A673 (cell line): ENCODE measurements around the gene PTPN21. TPM values are rescaled to one million over a fixed set of nuclear protein-coding genes. Genes with fewer than 3 reads are reported as not detected.

Source experiments
- BruUV-seq: library from RNA; stranded (reverse); fragments of 400-500 nt; replicated peaks from 2 replicates; lab custom pipeline; 2021; lab: Mats Ljungman, UMichigan
- CTCF ChIA-PET: fragments of 300-600 bp; sonication (Branson Sonifier 250); formaldehyde crosslinking; loops from one replicate; lab custom pipeline; 2022; ENCODE audit warnings: antibody characterized with exemption; lab: Charles Lee
- POLR2A ChIA-PET: fragments of 300-600 bp; sonication (Branson Sonifier 250); formaldehyde crosslinking; loops from one replicate; lab custom pipeline; 2022; ENCODE audit warnings: antibody characterized with exemption; ENCODE audit not compliant: low non-redundant PET; lab: Charles Lee
- DNase-seq: peaks from one replicate; pipeline ENCODE4 v3.0.0-alpha.2; 2015; ENCODE audit warnings: low spot score
- H3K27ac ChIP-seq: fragments of 200-600 bp; sonication (generic); 2 replicates; pipeline ENCODE4 v1.5.1; 2016; ENCODE audit warnings: mixed run types, low read depth, mild to moderate bottlenecking, mixed read lengths, antibody characterized with exemption, low read length; ENCODE audit not compliant: poor library complexity, severe bottlenecking
- H3K27me3 ChIP-seq: fragments of 200-600 bp; sonication (generic); replicated peaks from 2 replicates; pipeline ENCODE4 v1.6.1; 2017; ENCODE audit warnings: mixed run types, low read depth, mild to moderate bottlenecking, mixed read lengths, antibody characterized with exemption, low read length; ENCODE audit not compliant: insufficient read depth, poor library complexity
- H3K36me3 ChIP-seq: fragments of 200-600 bp; sonication (generic); 2 replicates; pipeline ENCODE4 v1.6.1; 2016; ENCODE audit warnings: mixed run types, mild to moderate bottlenecking, mixed read lengths, antibody characterized with exemption, low read length; ENCODE audit not compliant: insufficient read depth, poor library complexity, severe bottlenecking
- H3K4me1 ChIP-seq: fragments of 200-600 bp; sonication (generic); 2 replicates; pipeline ENCODE4 v1.6.1; 2017; ENCODE audit warnings: mixed run types, mild to moderate bottlenecking, mixed read lengths, antibody characterized with exemption, low read length; ENCODE audit not compliant: insufficient read depth, poor library complexity, severe bottlenecking
- H3K4me3 ChIP-seq: fragments of 200-600 bp; sonication (generic); 2 replicates; pipeline ENCODE4 v1.5.1; 2016; ENCODE audit warnings: low read depth, mixed run types, mild to moderate bottlenecking, mixed read lengths, low read length; ENCODE audit not compliant: poor library complexity, severe bottlenecking
- H3K9me3 ChIP-seq: fragments of 200-600 bp; sonication (generic); 2 replicates; pipeline ENCODE4 v1.6.1; 2016; ENCODE audit warnings: mixed run types, low read depth, mild to moderate bottlenecking, mixed read lengths, antibody characterized with exemption, low read length; ENCODE audit not compliant: poor library complexity, severe bottlenecking
- EZH2 ChIP-seq: fragments of 200-600 bp; sonication (generic); IDR thresholded peaks from 2 replicates; pipeline ENCODE4 v1.6.1; 2017; ENCODE audit warnings: borderline replicate concordance, low read depth, mild to moderate bottlenecking, mixed read lengths, antibody characterized with exemption, low read length; ENCODE audit not compliant: poor library complexity, severe bottlenecking
- intact Hi-C: fragments of 100-400 bp; cut with micrococcal nuclease; formaldehyde crosslinking; loops from one replicate; pipeline ENCODE4 v1.10.0; 2022; ENCODE audit not compliant: unreplicated experiment
- total RNA-seq: library from RNA; stranded (reverse); gene quantifications from 2 replicates; pipeline ENCODE4 v1.2.3, GENCODE V29; 2021
- TF ChIP-seq, protein P1 (sequence below): fragments of 300-800, 200-600 bp; sonication (generic); conservative IDR thresholded peaks from 2 replicates; pipeline ENCODE4 v1.5.1; 2017; ENCODE audit warnings: low read depth, mild to moderate bottlenecking, antibody characterized with exemption, low read length, moderate library complexity, mixed read lengths

Gene PTPN21
- total RNA-seq, 1 experiment from 2014 or later: 6.1 TPM

DNA sequence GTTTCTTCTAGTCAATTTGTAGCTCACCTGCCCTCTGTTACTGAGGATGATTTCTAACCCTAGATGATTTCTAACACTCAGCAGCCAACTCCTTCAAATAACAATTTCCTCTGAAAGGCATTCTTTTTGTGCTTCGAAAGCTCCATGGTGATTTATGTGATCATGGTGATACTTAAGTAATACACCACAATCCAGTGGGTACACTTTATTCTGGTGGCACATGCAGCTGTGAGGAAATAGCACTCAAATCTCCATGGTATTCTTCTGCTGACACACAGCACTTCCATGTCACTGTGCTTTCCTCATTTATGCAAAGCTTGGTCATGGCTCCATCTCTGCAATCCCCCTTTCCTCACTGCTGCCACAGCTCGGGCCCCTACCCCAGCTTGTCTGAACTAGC is 73.7 kb downstream of the PTPN21 start:
- no peaks in the 10 kb centered on the region for H3K4me1 ChIP-seq
- no TSS peak for BruUV-seq
- H3K27me3 ChIP-seq: no peaks in the 10 kb centered on the region
- no peak for DNase-seq
- CTCF ChIA-PET: no interaction called here
- intact Hi-C loops: no loop called here
- TF ChIP-seq, protein P1, sequence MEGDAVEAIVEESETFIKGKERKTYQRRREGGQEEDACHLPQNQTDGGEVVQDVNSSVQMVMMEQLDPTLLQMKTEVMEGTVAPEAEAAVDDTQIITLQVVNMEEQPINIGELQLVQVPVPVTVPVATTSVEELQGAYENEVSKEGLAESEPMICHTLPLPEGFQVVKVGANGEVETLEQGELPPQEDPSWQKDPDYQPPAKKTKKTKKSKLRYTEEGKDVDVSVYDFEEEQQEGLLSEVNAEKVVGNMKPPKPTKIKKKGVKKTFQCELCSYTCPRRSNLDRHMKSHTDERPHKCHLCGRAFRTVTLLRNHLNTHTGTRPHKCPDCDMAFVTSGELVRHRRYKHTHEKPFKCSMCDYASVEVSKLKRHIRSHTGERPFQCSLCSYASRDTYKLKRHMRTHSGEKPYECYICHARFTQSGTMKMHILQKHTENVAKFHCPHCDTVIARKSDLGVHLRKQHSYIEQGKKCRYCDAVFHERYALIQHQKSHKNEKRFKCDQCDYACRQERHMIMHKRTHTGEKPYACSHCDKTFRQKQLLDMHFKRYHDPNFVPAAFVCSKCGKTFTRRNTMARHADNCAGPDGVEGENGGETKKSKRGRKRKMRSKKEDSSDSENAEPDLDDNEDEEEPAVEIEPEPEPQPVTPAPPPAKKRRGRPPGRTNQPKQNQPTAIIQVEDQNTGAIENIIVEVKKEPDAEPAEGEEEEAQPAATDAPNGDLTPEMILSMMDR: no peak
- no peak for TF ChIP-seq EZH2
- H3K9me3 ChIP-seq: no peaks in the 10 kb centered on the region
- H3K4me3 ChIP-seq: no peak overlapping the region
- no peaks in the 10 kb centered on the region for H3K36me3 ChIP-seq
- POLR2A ChIA-PET: no interaction called here
- no peak overlapping the region for H3K27ac ChIP-seq

DNA sequence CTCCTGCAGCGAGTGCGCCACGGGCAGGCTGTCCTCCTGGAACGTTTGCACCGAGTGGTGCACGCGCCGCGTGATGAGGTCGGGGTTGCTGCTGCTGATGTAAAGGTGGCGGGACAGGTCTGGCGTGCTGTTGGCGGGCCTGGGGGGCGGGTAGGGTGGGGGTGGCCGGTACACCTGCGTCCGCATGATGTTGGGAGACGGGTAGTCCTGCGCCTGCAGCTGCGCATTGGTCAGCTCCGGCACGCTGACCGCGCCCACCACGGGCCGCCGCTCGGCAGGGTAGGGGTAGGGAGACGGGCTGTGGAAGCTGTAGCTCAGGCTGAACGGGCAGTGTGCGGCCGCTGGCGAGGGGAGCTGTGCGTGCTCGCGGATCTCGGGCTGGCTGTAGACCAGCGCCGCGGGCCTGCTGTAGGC is 75.2 kb downstream of the PTPN21 start:
- no TSS peak for BruUV-seq
- no peak for TF ChIP-seq EZH2
- TF ChIP-seq, protein P1: no peak
- no peaks in the 10 kb centered on the region for H3K9me3 ChIP-seq
- H3K27me3 ChIP-seq: no peaks in the 10 kb centered on the region
- H3K4me3 ChIP-seq: no peak overlapping the region
- CTCF ChIA-PET: no interaction called here
- POLR2A ChIA-PET: no interaction called here
- H3K36me3 ChIP-seq: no peaks in the 10 kb centered on the region
- H3K27ac ChIP-seq: no peak overlapping the region
- H3K4me1 ChIP-seq: no peaks in the 10 kb centered on the region
- DNase-seq: no peak
- intact Hi-C loops: no loop called here

DNA sequence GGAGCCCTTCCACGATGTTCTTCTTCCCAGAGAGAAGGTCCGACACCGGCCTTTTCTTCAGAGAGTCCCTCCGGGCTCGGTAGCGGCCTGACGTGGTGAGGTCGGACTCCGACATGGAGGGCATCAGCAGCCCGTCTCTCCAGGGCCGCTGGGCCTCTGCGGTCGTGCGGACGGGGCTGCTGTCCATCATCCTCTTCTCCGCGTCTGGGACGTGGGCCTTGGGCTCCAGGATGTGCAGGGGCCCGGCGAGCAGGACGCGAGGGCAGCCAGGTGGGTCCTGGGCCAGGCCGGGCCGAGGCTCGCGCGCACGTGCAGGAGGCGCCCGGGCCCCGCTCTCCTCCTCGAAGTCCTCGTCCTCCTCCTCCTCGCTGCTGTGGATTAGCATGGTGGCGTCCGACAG is 75.9 kb downstream of the PTPN21 start:
- intact Hi-C loops: no loop called here
- no peak for DNase-seq
- H3K4me3 ChIP-seq: no peak overlapping the region
- no peaks in the 10 kb centered on the region for H3K27me3 ChIP-seq
- BruUV-seq: no TSS peak
- CTCF ChIA-PET: no interaction called here
- H3K9me3 ChIP-seq: no peaks in the 10 kb centered on the region
- no peaks in the 10 kb centered on the region for H3K4me1 ChIP-seq
- H3K36me3 ChIP-seq: no peaks in the 10 kb centered on the region
- POLR2A ChIA-PET: no interaction called here
- TF ChIP-seq, protein P1: no peak
- TF ChIP-seq EZH2: no peak
- H3K27ac ChIP-seq: no peak overlapping the region
